GM18873 (cell line): Measurements from ENCODE around the gene NIPBL.
"Not testable (repeated sequence)": the region's sequence is repeated elsewhere in the genome, so short reads cannot be mapped to it uniquely, and the experiment has no call there.

Experiments
- ATAC-seq: cut with Tn5 transposase; IDR thresholded peaks from one replicate; pipeline ENCODE4 v1.9.1; 2021; ENCODE audit warnings: mild to moderate bottlenecking, moderate library complexity, moderate number of reproducible peaks; ENCODE audit not compliant: unreplicated experiment, low FRiP score

The NIPBL gene

DNA sequence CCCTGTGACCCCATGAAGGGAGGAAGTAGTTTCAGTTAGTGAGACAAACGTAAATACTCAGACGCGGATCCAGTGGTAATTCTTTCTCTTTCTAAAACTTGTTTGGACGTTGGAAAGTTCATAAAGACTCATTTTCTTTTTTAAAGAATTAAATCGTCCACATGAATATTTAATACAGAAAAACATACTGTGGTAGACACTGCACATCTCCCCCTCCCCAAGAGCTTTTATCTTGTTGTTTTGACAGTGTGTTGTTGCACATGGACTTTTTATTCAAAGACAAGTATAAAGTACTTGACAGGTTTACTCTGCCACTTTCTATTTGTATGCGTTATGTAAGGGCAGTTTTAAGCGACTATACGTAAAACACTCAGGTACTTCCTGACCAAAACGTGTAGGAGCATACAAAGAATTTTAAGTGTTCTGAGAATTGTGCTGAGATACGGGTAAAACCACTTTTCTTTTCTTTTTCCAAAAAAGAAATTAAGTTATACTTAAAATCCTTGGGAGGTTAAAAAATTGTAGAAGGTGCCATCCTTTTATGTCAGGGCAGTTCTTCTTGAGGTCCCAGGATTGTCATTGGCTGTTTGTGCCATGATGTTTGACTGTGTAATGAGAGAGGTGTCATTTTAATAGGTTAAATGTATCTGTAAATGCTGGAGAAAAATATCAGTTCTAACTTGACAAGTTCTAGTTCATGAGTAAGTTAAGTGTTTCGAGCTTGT lies 1.3 kb downstream of the NIPBL start:
- no peak for ATAC-seq

DNA sequence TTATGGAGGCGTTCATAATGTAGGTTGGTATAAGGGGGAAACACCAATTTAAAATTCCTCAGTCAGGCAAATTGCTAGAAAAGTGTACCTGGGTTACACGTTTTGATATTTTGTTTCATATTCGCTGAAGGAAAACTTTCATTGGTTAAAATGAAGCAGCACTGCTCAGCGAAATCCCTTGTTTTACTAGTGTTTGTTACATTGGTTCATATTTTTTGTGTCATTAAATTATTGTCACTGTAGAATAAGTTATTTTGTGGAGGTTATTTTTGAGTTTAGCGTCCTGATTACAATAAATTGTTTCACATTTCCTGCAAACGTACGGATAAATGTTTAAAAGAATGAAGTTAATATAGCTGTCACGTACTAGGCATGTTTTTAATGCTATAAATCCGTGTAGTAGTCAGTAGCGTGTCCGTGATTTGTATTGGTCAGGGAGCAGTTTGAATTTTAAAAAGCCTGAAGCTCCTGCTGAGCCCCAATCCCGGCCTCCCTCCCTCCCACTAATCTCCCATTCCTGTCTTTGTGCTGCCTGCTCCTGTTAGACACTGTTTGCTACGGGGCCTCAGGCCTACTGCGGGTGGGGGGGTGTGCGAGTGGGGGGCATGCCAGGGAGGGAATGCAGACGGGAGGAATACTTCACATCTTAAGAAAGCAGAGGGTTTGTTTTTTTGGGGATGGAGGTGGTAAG lies 2.0 kb downstream of the NIPBL start:
- no peak for ATAC-seq

DNA sequence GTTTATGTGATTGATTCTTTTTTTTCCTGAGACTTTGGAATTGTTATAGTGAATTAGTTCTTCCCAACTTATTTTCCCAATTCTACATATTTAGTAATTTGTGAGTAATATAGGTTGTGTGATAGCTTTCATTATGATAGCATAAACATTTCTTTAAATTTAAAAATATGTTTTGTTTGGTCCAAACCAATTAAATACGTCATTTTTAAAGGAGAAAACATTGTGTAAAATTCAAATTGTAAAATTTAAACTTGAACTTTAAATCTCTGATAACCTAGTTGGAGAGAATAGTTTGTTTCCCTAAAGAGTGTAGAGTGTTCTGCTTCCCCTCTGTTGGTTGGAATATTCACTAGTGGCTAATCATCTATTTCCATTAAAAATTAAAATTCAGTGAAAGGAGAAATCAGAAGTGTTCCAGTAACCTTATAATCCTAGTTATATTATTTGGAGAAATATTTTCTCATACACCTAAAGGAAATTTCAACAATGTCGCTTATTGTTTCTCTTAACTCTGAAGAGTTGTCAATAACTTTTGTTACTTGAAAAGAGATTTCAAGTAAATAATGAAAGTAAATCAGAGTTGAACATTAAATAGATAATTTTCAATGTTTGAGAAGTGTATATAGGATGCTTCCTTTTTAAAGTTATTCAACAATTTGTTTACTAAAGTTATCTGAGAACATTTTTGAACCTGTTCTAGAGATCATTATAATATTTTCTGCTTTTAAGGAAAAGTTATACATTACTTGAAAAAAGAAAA lies 2.9 kb downstream of the NIPBL start:
- ATAC-seq: no peak

DNA sequence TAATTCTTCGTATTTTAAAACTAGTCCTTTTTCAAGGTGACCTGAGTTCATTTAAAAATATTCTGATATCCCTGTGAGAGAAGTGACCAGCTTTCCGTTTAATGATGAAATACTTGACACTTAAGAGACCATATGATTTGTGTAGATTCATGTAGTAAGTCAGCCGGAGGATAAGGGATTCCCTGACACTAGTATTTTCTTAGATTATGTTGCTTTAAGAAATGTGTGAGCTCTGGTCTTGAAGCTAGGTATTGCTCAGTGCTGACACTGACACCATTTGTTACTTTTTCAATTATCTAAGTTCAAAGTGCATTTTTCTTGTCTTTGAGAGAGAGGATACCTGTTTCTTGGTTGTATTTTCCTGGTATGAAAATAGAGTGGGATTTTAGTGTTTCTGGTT lies 4.2 kb downstream of the NIPBL start:
- ATAC-seq: no peak

DNA sequence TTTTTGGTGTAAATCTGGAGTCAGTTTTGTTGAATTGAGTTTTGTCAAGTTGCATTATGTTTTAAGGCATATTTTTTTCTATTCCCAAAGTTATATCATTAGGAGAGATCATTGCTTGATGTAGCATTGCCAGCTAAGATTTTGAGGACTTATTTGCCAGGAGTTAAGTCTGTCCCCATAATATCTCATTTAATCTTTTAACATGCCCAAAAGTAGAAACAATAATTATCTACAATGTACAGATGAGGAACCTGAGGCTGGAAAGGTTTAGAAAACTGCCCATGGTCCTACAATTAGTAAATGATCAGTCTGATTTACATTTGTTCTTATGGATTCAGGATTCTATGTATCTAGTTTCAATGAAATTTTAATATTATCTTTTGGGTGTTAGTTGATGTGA lies 4.7 kb downstream of the NIPBL start:
- no peak for ATAC-seq

DNA sequence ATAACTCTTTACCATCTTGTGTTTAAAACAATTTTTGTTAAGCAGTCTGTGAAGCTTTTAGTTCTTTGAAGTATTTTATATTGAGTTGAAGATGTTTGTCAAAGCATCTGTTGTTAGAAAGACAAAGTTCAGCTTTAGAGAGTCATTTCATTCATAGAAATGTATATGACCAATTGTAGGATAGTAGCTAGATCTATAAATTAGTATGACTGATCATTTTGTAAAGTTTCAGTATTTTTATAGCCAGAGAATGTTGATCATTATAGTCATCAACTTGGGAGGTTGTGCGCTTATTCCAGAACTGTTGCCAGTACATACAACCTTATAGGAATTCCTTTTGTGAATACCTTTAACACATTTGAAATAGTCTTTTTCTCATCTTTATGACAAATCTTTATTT lies 5.2 kb downstream of the NIPBL start:
- no peak for ATAC-seq

DNA sequence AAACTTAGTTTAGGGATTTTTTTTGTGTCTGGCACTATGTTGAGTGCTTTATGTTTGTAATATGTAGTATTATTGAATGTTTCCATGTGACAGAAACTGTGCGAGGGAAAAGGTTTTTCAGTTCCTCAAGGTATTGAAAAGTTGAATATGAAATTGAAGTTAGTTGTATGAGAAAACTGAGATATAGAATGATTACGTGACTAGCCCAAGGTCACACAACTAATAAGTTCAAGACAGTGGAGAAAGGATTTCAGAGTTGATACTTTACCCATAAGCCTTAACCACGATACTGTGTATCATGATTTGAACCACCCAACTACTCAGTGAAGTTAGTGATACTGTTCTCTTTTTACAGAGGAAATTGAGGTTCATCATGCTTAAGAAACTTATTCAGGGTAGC lies 5.7 kb downstream of the NIPBL start:
- no peak for ATAC-seq

DNA sequence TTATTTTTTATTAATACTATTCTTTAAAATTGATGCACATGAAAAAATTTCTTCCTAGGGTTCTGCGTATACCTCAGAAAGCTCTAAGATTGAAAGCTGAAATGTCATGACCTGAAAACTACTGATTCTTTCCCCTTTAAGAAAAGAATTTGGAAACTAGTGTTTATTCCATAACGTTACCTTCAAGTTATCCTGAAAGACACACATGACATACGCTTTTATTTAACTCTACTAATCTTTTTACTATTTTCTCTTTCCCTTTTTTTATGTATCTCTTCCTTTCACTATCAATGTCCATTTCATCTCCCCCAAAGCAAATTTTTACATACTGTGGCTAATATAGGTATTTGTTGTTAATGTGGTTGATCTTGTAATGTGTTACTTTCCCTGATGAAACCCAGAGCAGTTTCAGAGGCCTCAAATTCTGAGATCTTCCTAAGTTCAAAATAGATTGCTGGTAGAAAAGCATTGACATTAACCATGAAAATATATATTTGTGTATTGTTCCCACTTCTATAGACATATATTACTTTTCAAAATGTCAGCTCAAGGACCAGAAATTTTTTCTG lies 7.4 kb downstream of the NIPBL start:
- no peak for ATAC-seq

DNA sequence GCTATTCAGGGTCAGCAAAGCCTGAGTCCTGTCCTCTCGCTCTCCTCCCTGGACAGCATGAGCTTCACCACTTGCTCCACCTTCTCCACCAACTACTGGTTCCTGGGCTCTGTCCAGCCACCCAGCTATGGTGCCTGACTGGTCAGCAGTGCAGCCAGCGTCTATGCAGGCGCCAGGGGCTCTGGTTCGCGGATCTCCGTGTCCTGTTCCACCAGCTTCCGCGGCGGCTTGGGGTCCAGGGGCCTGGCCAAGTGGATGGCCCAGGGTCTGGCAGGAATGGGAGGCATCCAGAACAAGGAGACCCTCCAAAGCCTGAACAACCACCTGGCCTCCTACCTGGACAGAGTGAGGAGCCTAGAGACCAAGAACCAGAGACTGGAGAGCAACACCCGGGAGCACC lies 8.6 kb downstream of the NIPBL start:
- no peak for ATAC-seq

DNA sequence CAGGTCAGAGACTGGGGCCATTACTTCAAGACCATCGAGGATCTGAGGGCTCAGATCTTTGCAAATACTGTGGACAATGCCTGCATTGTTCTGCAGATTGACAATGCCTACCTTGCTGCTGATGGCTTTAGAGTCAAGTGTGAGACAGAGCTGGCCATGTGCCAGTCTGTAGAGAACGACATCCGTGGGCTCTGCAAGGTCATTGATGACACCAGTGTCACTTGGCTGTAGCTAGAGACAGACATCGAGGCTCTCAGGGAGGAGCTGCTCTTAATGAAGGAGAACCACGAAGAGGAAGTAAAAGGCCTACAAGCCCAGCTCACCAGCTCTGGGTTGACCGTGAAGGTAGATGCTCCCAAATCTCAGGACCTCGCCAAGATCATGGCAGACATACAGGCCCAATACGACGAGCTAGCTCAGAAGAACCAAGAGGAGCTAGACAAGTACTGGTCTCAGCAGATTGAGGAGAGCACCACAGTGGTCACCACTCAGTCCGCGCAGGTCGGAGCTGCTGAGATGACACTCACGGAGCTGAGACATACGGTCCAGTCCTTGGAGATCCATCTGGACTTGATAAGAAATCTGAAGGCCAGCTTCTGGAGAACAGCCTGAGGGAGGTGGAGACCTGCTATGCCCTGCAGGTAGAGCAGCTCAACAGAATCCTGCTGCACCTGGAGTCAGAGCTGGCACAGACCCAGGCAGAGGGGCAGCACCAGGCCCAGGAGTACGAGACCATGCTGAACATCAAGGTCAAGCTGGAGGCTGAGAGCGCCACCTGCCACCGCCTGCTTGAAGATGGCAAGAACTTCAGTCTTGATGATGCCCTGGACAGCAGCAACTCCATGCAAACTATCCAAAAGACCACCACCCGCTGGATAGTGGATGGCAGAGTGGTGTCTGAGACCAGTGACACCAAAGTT lies 9.3 kb downstream of the NIPBL start:
- no peak for ATAC-seq

DNA sequence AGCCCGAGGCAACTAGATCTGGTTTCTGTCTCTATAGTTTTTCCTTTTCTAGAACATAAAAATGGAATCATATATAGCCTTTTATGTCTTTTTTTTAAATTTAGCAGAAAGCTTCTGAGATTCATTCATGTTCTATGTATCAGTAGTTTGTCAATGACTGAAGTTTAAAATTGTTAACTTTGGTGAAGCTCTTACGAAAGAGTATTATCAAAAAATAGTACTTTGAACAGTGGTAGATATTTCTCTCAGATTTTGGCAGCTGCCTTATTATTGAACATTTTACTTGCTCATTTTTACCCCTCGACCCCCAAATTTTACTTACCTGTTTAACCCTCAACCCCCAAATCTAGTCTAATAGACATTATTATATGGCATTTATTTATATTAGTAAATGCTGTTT lies 10.2 kb downstream of the NIPBL start:
- ATAC-seq: no peak

DNA sequence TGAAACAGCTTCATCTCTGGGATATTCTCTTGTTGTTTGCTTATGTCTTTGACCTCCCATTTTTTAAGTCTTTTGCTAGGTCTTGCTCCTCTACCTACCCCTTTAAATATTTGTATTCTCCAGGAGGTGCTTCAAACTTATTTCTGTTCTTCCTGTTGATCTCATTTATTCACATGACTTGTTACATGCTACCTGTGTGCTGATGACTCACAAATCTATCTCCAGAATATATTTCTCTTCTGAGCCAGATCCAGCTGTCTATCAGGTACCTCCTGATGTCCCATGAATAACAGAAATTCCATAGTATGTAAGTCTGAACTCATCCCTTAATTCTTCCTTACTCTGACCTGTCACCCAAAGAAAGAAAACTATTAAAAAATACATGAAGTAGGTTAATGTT lies 11.0 kb downstream of the NIPBL start:
- no peak for ATAC-seq

DNA sequence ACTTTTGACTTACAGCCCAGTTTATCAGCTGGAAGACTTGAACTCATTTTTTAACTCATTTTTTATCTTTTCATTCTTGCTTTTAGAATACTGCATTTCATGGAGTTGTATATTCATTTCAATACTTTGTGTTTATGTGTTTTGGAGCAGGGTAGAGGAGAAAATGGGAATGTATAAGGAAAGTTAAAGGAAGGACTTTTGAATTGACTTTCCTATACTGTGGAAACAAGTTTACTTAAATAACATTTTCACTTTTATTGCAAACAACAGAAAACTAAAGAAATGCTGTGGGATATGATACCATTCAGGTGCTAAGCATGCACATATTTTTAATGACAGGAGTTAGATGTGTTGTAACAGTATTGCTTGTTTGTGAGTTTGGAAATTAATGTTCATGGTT lies 11.7 kb downstream of the NIPBL start:
- no peak for ATAC-seq

DNA sequence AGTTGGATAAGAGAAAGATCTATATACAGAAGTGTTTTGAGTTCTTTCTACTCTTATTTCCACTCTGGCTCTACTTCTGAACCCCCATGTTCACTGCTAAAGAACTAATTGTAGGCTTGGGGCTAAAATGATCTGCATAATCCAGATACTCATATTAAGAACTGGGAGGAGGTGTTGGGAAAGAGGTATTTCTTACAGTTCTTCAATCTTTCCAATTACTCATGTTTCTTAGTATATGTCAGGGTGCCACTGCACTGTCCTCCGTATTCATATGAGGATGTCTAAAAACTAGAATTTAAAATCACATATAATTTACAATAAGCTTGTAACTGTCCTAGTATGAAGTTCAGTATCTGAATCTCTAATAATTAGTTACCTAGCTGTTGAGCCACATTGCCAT lies 12.7 kb downstream of the NIPBL start:
- ATAC-seq: no peak

DNA sequence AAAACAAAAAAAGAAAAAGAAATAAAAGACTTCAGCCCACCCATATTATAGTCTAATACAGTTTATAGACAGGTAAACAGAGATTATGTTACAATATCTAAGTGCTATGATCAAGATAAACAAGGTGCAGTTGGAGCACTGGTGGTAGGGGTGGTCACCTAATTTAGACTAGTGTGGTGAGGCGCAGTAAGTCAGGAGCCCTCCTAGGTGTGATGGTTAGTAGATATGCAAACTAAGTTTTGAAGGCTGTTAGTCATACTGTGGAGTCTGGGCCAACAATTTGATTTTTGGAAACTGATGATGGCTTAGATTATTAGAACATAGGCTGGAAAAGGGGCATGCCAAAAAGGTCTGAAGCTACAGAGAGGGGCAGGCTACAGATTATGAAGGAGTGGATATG lies 14.7 kb downstream of the NIPBL start:
- ATAC-seq: no peak

DNA sequence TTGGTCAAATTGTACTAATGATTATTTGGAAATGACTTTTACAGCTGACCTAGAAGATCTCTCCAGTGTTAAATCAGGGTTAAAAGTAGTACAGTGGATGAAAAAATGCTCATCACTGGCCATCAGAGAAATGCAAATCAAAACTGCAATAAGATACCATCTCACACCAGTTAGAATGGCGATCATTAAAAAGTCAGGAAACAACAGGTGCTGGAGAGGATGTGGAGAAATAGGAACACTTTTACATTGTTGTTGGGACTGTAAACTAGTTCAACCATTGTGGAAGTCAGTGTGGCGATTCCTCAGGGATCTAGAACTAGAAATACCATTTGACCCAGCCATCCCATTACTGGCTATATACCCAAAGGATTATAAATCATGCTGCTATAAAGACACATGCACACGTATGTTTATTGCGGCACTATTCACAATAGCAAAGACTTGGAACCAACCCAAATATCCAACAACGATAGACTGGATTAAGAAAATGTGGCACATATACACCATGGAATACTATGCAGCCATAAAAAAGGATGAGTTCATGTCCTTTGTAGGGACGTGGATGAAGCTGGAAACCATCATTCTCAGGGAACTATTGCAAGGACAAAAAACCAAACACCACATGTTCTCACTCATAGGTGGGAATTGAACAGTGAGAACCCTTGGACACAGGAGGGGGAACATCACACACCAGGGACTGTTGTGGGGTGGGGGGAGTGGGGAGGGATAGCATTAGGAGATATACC lies 15.7 kb downstream of the NIPBL start:
- ATAC-seq: not testable (repeated sequence)

DNA sequence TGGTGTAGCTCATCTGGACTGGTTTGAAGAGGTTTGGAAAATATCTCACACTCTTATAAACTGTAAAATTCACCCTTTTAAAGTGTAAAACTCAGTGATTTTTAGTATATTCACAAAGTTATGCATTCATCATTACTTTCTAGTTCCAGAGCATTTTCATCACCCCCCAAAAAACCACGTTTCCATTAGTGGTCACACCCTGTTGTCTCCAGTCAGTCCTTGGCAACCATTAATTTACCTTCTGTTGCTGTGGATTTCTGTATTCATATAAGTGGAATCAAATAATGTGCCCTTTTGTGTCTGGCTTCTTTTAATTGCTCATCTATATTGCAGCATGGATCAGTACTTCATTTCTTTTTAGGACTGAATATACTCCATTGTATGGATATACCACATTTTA lies 18.4 kb downstream of the NIPBL start:
- no peak for ATAC-seq

DNA sequence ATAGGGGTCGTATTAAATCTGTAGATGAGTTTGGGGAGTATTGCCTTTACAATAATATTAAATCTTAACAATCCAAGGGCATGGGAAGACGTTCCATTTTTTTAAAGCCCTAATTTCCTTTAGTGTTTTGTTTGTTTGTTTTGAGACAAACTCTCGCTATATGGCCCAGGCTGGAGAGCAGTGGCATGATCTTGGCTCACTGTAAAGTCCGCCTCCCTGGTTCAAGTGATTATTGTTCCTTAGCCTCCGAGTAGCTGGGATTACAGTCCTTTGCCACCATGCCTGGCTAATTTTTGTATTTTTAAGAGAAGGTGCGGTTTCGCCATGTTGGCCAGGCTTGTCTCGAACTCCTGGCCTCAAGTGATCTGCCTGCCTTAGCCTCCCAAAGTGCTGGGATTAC lies 19.9 kb downstream of the NIPBL start:
- no peak for ATAC-seq

DNA sequence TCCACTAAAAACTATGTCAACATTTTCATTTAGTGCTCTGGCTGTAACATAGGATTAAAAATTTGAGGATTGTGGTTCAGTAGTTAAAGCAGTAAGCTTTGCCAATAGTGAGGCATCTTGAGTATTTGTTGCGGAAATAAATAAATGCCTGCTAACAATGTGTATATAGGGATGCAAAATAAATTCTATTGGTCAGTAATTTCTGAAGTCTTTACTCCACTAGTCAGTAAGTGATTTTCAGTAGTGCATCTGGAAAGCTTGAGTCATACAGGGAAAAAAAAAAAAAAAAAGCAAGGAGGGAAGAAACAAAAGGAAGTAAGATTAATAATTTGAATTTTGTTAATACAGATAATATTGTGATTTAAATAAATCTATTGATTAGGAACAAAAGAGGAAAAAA lies 21.0 kb downstream of the NIPBL start:
- no peak for ATAC-seq

DNA sequence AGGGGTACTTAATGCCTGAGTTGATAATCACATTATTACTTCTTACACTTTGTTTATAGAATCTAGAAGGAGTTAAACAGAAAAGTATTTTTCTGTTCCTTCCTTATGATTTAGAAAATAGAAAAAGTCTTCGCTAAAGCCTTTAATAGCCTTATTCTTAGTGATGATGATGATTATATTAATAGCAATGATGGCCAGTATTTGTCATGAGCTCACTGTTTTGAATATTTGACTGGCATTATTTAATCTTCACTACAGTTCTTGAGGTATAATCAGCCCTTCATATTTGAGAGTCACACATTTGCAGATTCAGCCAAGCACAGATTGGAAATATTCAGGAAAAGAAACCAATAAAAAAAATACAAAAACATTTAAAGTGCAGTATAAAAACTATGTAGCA lies 23.3 kb downstream of the NIPBL start:
- ATAC-seq: no peak
